ENCODE measurements around the gene APOL5.

DNA sequence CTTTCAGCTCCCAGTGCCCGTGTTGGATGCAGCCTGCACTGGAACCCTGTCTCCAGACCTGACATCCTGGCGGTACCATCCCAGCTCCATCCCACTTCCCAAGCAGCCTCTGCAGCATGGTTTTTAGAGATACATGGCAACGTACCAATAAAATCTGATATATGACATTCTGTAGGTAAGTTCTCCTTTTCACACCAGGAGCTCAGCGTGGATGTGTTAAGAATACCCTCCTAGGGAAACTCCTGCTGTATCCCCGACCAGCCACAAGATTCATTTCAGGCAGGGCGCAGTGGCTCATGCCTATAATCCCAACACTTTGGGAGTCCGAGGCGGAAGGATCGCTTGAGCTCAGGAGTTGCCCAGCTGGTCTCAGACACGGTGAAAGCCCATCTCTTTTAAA is 15.4 kb downstream of the APOL5 start:
- TF ChIP-seq, protein P1, sequence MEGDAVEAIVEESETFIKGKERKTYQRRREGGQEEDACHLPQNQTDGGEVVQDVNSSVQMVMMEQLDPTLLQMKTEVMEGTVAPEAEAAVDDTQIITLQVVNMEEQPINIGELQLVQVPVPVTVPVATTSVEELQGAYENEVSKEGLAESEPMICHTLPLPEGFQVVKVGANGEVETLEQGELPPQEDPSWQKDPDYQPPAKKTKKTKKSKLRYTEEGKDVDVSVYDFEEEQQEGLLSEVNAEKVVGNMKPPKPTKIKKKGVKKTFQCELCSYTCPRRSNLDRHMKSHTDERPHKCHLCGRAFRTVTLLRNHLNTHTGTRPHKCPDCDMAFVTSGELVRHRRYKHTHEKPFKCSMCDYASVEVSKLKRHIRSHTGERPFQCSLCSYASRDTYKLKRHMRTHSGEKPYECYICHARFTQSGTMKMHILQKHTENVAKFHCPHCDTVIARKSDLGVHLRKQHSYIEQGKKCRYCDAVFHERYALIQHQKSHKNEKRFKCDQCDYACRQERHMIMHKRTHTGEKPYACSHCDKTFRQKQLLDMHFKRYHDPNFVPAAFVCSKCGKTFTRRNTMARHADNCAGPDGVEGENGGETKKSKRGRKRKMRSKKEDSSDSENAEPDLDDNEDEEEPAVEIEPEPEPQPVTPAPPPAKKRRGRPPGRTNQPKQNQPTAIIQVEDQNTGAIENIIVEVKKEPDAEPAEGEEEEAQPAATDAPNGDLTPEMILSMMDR (conservative IDR thresholded peaks at IDR 0.05 in 1 of 2, IDR thresholded peaks at IDR 0.05 in 1 of 2; ENCODE audit: low read depth in 1 of 2, low read length in 2 of 2) = no peak
- TF ChIP-seq EZH2 (IDR thresholded peaks at IDR 0.05; ENCODE audit: low read length, missing control alignments) = no peak
